SH-SY5Y (cell line): Measurements from ENCODE around the gene CCDC60.

Experiments used
- GATA2 ChIP-seq: IDR thresholded peaks from 2 replicates; pipeline ENCODE4 v1.6.1; 2011; ENCODE audit warnings: mild to moderate bottlenecking, low read depth, low read length
- GATA3 ChIP-seq: IDR thresholded peaks from 2 replicates; pipeline ENCODE4 v1.6.1; 2011; ENCODE audit warnings: low read depth, mild to moderate bottlenecking, low read length, moderate library complexity

DNA sequence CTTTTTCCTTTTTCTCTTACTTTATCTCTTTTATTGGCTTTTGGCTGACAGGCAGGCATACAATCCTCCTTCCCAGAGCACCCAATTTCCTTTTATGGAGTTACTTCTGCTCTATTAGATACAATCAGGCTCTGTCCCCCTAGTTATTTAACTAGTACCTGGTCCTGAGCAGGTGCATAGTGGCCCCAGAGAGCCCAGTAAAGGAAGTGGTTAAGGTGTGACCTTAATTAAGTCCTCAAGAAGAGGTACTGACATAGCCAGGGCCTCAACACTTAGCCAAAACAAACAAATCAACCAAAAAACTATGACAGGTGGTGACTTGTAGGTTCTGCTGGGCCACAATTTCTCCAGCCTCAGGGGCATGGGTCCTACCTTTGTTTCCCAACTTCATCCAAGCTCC, 82.9 kb downstream of the CCDC60 start:
- TF ChIP-seq GATA2 (no peak), GATA3 (no peak)
